Mucosa of descending colon (tissue), 3 donors: Measurements from ENCODE around the gene SPTBN1. TPM values are rescaled to one million over a fixed set of nuclear protein-coding genes. Genes with fewer than 3 reads are reported as not detected.
A peak's percentile ranks its signal among the peaks of the same experiment; 100 is the strongest.

Experiments used
- ATAC-seq: fragments of 200-7000 bp; cut with Tn5 transposase; one replicate; pipeline ENCODE4 v1.9.1; 2020; ENCODE audit warnings: mild to moderate bottlenecking, moderate library complexity
- DNase-seq, 3 donors: peaks; one replicate each; pipeline ENCODE4 v3.0.0-alpha.2; 2020
- H3K36me3 ChIP-seq: fragments of 200-600 bp; one replicate; pipeline ENCODE4 v1.8.0; 2021; ENCODE audit warnings: low read depth, mild to moderate bottlenecking
- H3K4me1 ChIP-seq: fragments of 200-600 bp; one replicate; pipeline ENCODE4 v1.8.0; 2021; ENCODE audit warnings: low read depth, mild to moderate bottlenecking
- H3K4me3 ChIP-seq: fragments of 200-600 bp; one replicate; pipeline ENCODE4 v1.8.0; 2021; ENCODE audit warnings: mild to moderate bottlenecking
- H3K9me3 ChIP-seq: fragments of 200-600 bp; one replicate; pipeline ENCODE4 v1.8.0; 2021; ENCODE audit warnings: mild to moderate bottlenecking
- CTCF ChIP-seq: fragments of 200-600 bp; IDR thresholded peaks from one replicate; pipeline ENCODE4 v1.8.0; 2022; ENCODE audit warnings: antibody characterized with exemption, mild to moderate bottlenecking
- intact Hi-C, 2 donors: fragments of 100-400 bp; cut with DNase I in 1 of 2; cut with micrococcal nuclease in 1 of 2; formaldehyde crosslinking; loops; one replicate each; pipeline versions ENCODE4 v1.11.0 to v1.11.1; 2022; cut with DNase I, micrococcal nuclease
- total RNA-seq, 3 donors: library from RNA; stranded (reverse); fragmentation: NEBNext Ultra II Directional in 2 of 3; extraction: Animal tissue kit (Norgen Biotek cat#: 25700) in 2 of 3; gene quantifications; one replicate each; pipeline versions ENCODE4 v1.2.1 to v1.2.4, GENCODE V29; 2021 to 2023
- donor health status: DM: no; HTN: no; CAD: no; lungs with moderate emphysema.
- donor health status: DM: no; HTN: no; CAD: no.
- donor health status: DM: no; HTN: yes; CAD: no.

The SPTBN1 gene
- total RNA-seq, 3 donors from 2014 or later = 237 to 396 (median 392) TPM

- Histone ChIP-seq H3K36me3 (no peaks in the 10 kb centered on the region), H3K4me1 (peaks cover 11% of the 10 kb centered on the region), H3K4me3 (no peak overlapping the region), H3K9me3 (no peaks in the 10 kb centered on the region)
- TF ChIP-seq CTCF = no peak
- DNase-seq (no peak), ATAC-seq (peak; percentile 29)
- intact Hi-C loops = no loop called here
Observed at GRCh38 chr2:54671875-54672589, 215.9 kb downstream of the SPTBN1 start.

- no peaks in the 10 kb centered on the region for H3K9me3 ChIP-seq
- no peaks in the 10 kb centered on the region for H3K36me3 ChIP-seq
- intact Hi-C loops = no loop called here
- TF ChIP-seq CTCF = no peak
- ATAC-seq (peak; percentile 58), DNase-seq (peak in 1 of 3 donors; percentile 33)
- H3K4me1 ChIP-seq = peaks cover 11% of the 10 kb centered on the region
- H3K4me3 ChIP-seq = no peak overlapping the region
Observed at GRCh38 chr2:54672590-54673456, 216.7 kb downstream of the SPTBN1 start.

GRCh38 chr2:54673501-54673998, 217.4 kb downstream of the SPTBN1 start:
- H3K4me1 ChIP-seq = peaks cover 11% of the 10 kb centered on the region
- DNase-seq (peak; percentile 78 to 84 (median 84)), ATAC-seq (peak; percentile 87)
- no peaks in the 10 kb centered on the region for H3K9me3 ChIP-seq
- intact Hi-C loops = no loop called here
- H3K36me3 ChIP-seq = no peaks in the 10 kb centered on the region
- no peak for TF ChIP-seq CTCF
- H3K4me3 ChIP-seq = no peak overlapping the region

- DNase-seq = no peak
- Histone ChIP-seq H3K9me3 (no peaks in the 10 kb centered on the region), H3K36me3 (no peaks in the 10 kb centered on the region), H3K4me3 (no peak overlapping the region), H3K4me1 (peaks cover 11% of the 10 kb centered on the region)
- TF ChIP-seq CTCF = no peak
- intact Hi-C loops = no loop called here
- ATAC-seq = no peak
Observed at GRCh38 chr2:54675281-54675680, 219.2 kb downstream of the SPTBN1 start.

GRCh38 chr2:54675738-54676137, 219.6 kb downstream of the SPTBN1 start:
- ATAC-seq = no peak
- TF ChIP-seq CTCF = no peak
- peaks cover 11% of the 10 kb centered on the region for H3K4me1 ChIP-seq
- no peaks in the 10 kb centered on the region for H3K36me3 ChIP-seq
- no peak for DNase-seq
- intact Hi-C loops = no loop called here
- no peak overlapping the region for H3K4me3 ChIP-seq
- H3K9me3 ChIP-seq = no peaks in the 10 kb centered on the region
